ENCODE results near the gene FXYD3. TPM values are rescaled to one million over a fixed set of nuclear protein-coding genes. Genes with fewer than 3 reads are reported as not detected.

FXYD3 gene
- total RNA-seq, 1 donor from 2014 or later: not detected

DNA sequence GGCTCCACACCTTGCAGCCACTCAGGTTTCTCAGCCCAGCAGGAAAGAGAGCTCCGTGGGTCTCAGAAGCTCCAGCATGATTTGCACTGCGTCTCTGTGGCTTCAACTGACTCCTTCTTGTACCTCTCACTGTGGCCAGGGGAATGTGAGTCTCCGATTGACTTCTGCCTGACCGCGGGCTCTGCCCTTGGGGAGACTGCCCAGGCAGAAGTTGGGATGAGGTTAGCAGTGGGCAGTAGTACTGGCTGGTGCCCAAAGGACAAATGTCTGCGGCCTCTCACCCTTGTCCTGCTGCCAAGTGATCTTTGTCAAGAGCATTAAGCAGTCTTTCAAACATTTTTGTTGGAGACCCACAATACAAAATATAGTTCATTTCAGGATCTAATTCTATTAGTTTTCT is 34.4 kb upstream of the FXYD3 start:
- H3K27ac Mint-ChIP-seq (ENCODE audit: unreplicated experiment): no peak overlapping the region
- H3K27ac ChIP-seq (ENCODE audit: low read depth, low read length): no peak overlapping the region
- DNase-seq (ENCODE audit: low read depth) (no peak), FAIRE-seq (no peak)
- H4K20me1 ChIP-seq (ENCODE audit: insufficient read depth, low read length): no peaks in the 10 kb centered on the region
- H3K9ac ChIP-seq (ENCODE audit: low read length): no peak overlapping the region
- H3K79me2 ChIP-seq (ENCODE audit: insufficient read depth, low read length): no peaks in the 10 kb centered on the region
- H3K4me2 ChIP-seq (ENCODE audit: low read length): no peak overlapping the region
- H3K4me3 ChIP-seq (ENCODE audit: insufficient read depth, low read depth, low read length): no peak overlapping the region
- no peaks in the 10 kb centered on the region for H3K4me1 ChIP-seq (ENCODE audit: insufficient read depth, low read length)
- H3K27me3 ChIP-seq (ENCODE audit: insufficient read depth, low read length): no peaks in the 10 kb centered on the region
- H3K36me3 Mint-ChIP-seq (ENCODE audit: low read depth, unreplicated experiment): no peaks in the 10 kb centered on the region
- H3K4me1 Mint-ChIP-seq (ENCODE audit: low read depth, unreplicated experiment): peaks cover 1% of the 10 kb centered on the region
- TF ChIP-seq EZH2 (IDR thresholded peaks at IDR 0.05; ENCODE audit: insufficient read depth, low read length): no peak
- TF ChIP-seq, protein P1, sequence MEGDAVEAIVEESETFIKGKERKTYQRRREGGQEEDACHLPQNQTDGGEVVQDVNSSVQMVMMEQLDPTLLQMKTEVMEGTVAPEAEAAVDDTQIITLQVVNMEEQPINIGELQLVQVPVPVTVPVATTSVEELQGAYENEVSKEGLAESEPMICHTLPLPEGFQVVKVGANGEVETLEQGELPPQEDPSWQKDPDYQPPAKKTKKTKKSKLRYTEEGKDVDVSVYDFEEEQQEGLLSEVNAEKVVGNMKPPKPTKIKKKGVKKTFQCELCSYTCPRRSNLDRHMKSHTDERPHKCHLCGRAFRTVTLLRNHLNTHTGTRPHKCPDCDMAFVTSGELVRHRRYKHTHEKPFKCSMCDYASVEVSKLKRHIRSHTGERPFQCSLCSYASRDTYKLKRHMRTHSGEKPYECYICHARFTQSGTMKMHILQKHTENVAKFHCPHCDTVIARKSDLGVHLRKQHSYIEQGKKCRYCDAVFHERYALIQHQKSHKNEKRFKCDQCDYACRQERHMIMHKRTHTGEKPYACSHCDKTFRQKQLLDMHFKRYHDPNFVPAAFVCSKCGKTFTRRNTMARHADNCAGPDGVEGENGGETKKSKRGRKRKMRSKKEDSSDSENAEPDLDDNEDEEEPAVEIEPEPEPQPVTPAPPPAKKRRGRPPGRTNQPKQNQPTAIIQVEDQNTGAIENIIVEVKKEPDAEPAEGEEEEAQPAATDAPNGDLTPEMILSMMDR (IDR thresholded peaks at IDR 0.05; ENCODE audit: insufficient read depth, low read depth, low read length): no peak
- H2AFZ ChIP-seq (ENCODE audit: low read depth, low read length): no peak overlapping the region
- H3K9me3 ChIP-seq (ENCODE audit: insufficient read depth, low read depth, low read length): no peaks in the 10 kb centered on the region
- H3K9me3 Mint-ChIP-seq (ENCODE audit: unreplicated experiment): no peaks in the 10 kb centered on the region
- H3K36me3 ChIP-seq (ENCODE audit: insufficient read depth, low read length): no peaks in the 10 kb centered on the region
- no peak overlapping the region for H3K4me3 Mint-ChIP-seq (ENCODE audit: unreplicated experiment)
- H3K27me3 Mint-ChIP-seq (ENCODE audit: low read depth, unreplicated experiment): peaks cover 25% of the 10 kb centered on the region

DNA sequence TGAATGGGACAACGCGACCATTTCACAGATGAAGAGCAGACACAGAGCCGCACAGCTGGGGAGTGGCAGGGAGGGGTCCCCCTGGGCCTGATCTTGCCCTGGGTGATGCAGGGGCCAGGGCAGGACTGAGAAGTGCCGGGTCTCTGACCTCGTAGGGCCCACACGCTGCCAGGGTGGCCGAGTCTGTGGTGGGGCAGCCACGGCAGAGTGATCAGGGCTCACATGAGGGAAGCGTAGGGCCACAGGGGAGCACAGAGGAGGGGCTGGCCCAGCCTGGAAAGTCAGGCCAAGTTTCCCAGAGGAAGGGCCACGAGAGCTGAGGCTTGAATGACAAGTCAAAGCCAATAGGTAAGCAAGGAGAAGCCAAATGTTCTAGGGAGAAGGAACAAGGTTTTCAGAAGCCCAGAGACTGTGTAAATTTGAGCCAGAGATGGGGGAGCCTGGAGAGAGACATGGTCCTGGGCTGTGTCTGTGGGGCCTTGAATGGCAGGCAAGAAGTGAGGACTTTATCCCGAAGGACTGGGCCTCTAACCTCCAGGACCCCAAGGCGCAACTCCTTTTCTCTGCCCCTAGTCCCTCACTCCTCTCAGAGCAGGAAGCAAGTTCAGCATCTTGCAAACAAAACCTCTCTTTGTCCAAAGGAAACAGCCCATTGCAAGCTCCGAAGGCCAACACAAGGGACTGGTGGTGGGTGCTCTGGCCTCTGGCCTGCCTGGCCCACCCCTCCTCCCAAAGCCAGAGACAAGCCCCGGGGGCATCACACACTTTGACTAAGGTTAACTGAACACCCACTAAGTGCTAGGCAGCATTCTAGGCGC is 31.7 kb upstream of the FXYD3 start:
- Mint-ChIP-seq H3K4me1 (ENCODE audit: low read depth, unreplicated experiment) (peaks cover 4% of the 10 kb centered on the region), H3K27ac (ENCODE audit: unreplicated experiment) (no peak overlapping the region), H3K27me3 (ENCODE audit: low read depth, unreplicated experiment) (peaks cover 13% of the 10 kb centered on the region), H3K4me3 (ENCODE audit: unreplicated experiment) (no peak overlapping the region), H3K9me3 (ENCODE audit: unreplicated experiment) (no peaks in the 10 kb centered on the region), H3K36me3 (ENCODE audit: low read depth, unreplicated experiment) (no peaks in the 10 kb centered on the region)
- Histone ChIP-seq H3K4me1 (ENCODE audit: insufficient read depth, low read length) (peaks cover 9% of the 10 kb centered on the region), H3K36me3 (ENCODE audit: insufficient read depth, low read length) (no peaks in the 10 kb centered on the region), H3K27me3 (ENCODE audit: insufficient read depth, low read length) (no peaks in the 10 kb centered on the region), H3K4me3 (ENCODE audit: insufficient read depth, low read depth, low read length) (no peak overlapping the region), H4K20me1 (ENCODE audit: insufficient read depth, low read length) (no peaks in the 10 kb centered on the region), H3K79me2 (ENCODE audit: insufficient read depth, low read length) (no peaks in the 10 kb centered on the region), H2AFZ (ENCODE audit: low read depth, low read length) (no peak overlapping the region), H3K27ac (ENCODE audit: low read depth, low read length) (no peak overlapping the region), H3K4me2 (ENCODE audit: low read length) (no peak overlapping the region), H3K9me3 (ENCODE audit: insufficient read depth, low read depth, low read length) (no peaks in the 10 kb centered on the region), H3K9ac (ENCODE audit: low read length) (no peak overlapping the region)
- DNase-seq (ENCODE audit: low read depth) (no peak), FAIRE-seq (no peak)
- TF ChIP-seq, protein P1 (IDR thresholded peaks at IDR 0.05; ENCODE audit: insufficient read depth, low read depth, low read length): no peak
- no peak for TF ChIP-seq EZH2 (IDR thresholded peaks at IDR 0.05; ENCODE audit: insufficient read depth, low read length)

DNA sequence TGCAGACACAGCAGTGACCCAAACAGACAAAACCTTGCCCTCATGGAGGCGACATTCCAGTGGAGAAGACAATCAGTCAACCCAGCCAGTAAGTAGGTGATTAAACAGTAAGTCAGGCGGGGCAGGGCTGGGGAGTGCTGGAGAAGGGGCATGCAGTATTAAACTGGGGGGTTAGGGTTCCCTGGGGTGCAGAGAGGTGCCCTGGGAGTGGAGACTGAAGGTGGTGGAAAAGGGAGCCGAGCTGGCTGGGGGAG is 31.2 kb upstream of the FXYD3 start:
- Mint-ChIP-seq H3K36me3 (ENCODE audit: low read depth, unreplicated experiment) (no peaks in the 10 kb centered on the region), H3K27ac (ENCODE audit: unreplicated experiment) (no peak overlapping the region)

More for the DNA sequence above, 31.2 kb upstream of the FXYD3 start:
- DNase-seq (ENCODE audit: low read depth) (no peak), FAIRE-seq (no peak)
- Mint-ChIP-seq H3K4me1 (ENCODE audit: low read depth, unreplicated experiment) (peaks cover 5% of the 10 kb centered on the region), H3K4me3 (ENCODE audit: unreplicated experiment) (no peak overlapping the region), H3K27me3 (ENCODE audit: low read depth, unreplicated experiment) (peaks cover 8% of the 10 kb centered on the region), H3K9me3 (ENCODE audit: unreplicated experiment) (no peaks in the 10 kb centered on the region)
- no peak for TF ChIP-seq EZH2 (IDR thresholded peaks at IDR 0.05; ENCODE audit: insufficient read depth, low read length)
- TF ChIP-seq, protein P1 (IDR thresholded peaks at IDR 0.05; ENCODE audit: insufficient read depth, low read depth, low read length): no peak
- Histone ChIP-seq H4K20me1 (ENCODE audit: insufficient read depth, low read length) (no peaks in the 10 kb centered on the region), H3K27me3 (ENCODE audit: insufficient read depth, low read length) (no peaks in the 10 kb centered on the region), H3K36me3 (ENCODE audit: insufficient read depth, low read length) (no peaks in the 10 kb centered on the region), H2AFZ (ENCODE audit: low read depth, low read length) (no peak overlapping the region), H3K9ac (ENCODE audit: low read length) (no peak overlapping the region), H3K9me3 (ENCODE audit: insufficient read depth, low read depth, low read length) (no peaks in the 10 kb centered on the region), H3K4me1 (ENCODE audit: insufficient read depth, low read length) (peaks cover 11% of the 10 kb centered on the region), H3K4me2 (ENCODE audit: low read length) (no peak overlapping the region), H3K27ac (ENCODE audit: low read depth, low read length) (no peak overlapping the region), H3K79me2 (ENCODE audit: insufficient read depth, low read length) (no peaks in the 10 kb centered on the region), H3K4me3 (ENCODE audit: insufficient read depth, low read depth, low read length) (no peak overlapping the region)

All from astrocyte (in vitro differentiated cells and primary cell).